DMS 273 (cell line): ENCODE results near the gene CCNY.

Experiments used
- DNase-seq: peaks from one replicate; lab custom pipeline; 2025; ENCODE audit not compliant: unreplicated experiment; lab: John Stamatoyannopoulos, UW

Gene CCNY

DNA sequence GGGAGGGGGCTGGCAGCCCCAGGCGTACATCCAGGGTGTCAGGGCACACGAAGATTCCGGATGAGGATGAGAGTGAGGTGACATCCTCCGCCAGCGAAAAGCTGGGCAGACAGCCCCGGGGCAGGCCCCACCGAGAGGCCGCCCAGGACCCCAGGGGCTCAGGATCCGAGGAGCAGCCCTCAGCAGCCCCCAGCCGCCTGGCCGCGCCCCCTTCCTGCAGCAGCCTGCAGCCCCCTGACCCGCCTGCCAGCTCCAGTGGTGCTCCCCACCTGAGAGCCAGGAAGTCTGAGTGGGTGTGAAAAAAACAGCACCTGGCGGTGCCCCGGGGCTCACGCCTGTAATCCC is 272.0 kb downstream of the CCNY start:
- DNase-seq: no peak

GRCh38 chr10:35611750-35612149 is 275.4 kb downstream of the CCNY start:
- DNase-seq: peak; percentile 2

- no peak for DNase-seq
These were observed 276.2 kb downstream of the CCNY start for GRCh38 chr10:35612385-35613106.

- DNase-seq: no peak
These were observed 276.8 kb downstream of the CCNY start for GRCh38 chr10:35613107-35613440.

GRCh38 chr10:35613597-35614226 is 277.4 kb downstream of the CCNY start:
- peak; percentile 51 for DNase-seq

- no peak for DNase-seq
These were observed 278.0 kb downstream of the CCNY start for GRCh38 chr10:35614312-35614711.
